ENCODE measurements around the gene SMTNL1. TPM values are rescaled to one million over a fixed set of nuclear protein-coding genes. Genes with fewer than 3 reads are reported as not detected.

Gene SMTNL1
- total and polyA plus RNA-seq, 5 experiments from 2014 or later = 0.12 to 0.37 TPM; not detected in 3

Other genes starting within 250 kb of the SMTNL1 start
- 10 to 100 TPM; 18.8 to 20.9 TPM for gene TNKS1BP1, start 212.6 kb upstream of the SMTNL1 start, total RNA-seq
- 1 to 10 TPM in 2 of 3 donors, under 1 TPM in 1; 0.97 to 6.7 (median 2.5) TPM for gene TNKS1BP1, start 212.6 kb upstream of the SMTNL1 start, polyA plus RNA-seq
- 10 to 100 TPM; 72.7 to 74.5 TPM for gene SSRP1, start 201.7 kb upstream of the SMTNL1 start, total RNA-seq
- 10 to 100 TPM; 35.9 to 41.0 (median 38.0) TPM for gene SSRP1, start 201.7 kb upstream of the SMTNL1 start, polyA plus RNA-seq
- not detected for gene P2RX3, start 199.2 kb upstream of the SMTNL1 start, total RNA-seq
- gene P2RX3, start 199.2 kb upstream of the SMTNL1 start, polyA plus RNA-seq = not detected
- not detected for gene PRG3, start 156.4 kb upstream of the SMTNL1 start, total RNA-seq
- gene PRG3, start 156.4 kb upstream of the SMTNL1 start, polyA plus RNA-seq = not detected
- gene PRG2, start 146.9 kb upstream of the SMTNL1 start, total RNA-seq = not detected
- gene PRG2, start 146.9 kb upstream of the SMTNL1 start, polyA plus RNA-seq = not detected
- 10 to 100 TPM; 14.5 to 17.4 TPM for gene SLC43A3, start 110.5 kb upstream of the SMTNL1 start, total RNA-seq
- gene SLC43A3, start 110.5 kb upstream of the SMTNL1 start, polyA plus RNA-seq = 10 to 100 TPM; 11.4 to 13.7 (median 11.5) TPM
- gene RTN4RL2, start 77.1 kb upstream of the SMTNL1 start, total RNA-seq = not detected
- gene RTN4RL2, start 77.1 kb upstream of the SMTNL1 start, polyA plus RNA-seq = under 1 TPM in 2 of 3 donors, not detected in 1; 0.09 to 0.21 TPM
- 10 to 100 TPM; 27.2 to 27.8 TPM for gene SLC43A1, start 21.9 kb upstream of the SMTNL1 start, total RNA-seq
- 10 to 100 TPM; 15.3 to 23.2 (median 21.4) TPM for gene SLC43A1, start 21.9 kb upstream of the SMTNL1 start, polyA plus RNA-seq
- 10 to 100 TPM; 26.6 to 30.2 TPM for gene TIMM10, start 6.8 kb upstream of the SMTNL1 start, total RNA-seq
- 10 to 100 TPM; 66.1 to 86.5 (median 70.5) TPM for gene TIMM10, start 6.8 kb upstream of the SMTNL1 start, polyA plus RNA-seq
- 10 to 100 TPM; 61.8 to 66.5 TPM for gene UBE2L6, start 30.1 kb downstream of the SMTNL1 start, total RNA-seq
- gene UBE2L6, start 30.1 kb downstream of the SMTNL1 start, polyA plus RNA-seq = 100 to 1,000 TPM; 218 to 246 (median 239) TPM
- gene SERPING1, start 60.1 kb downstream of the SMTNL1 start, total RNA-seq = not detected
- not detected for gene SERPING1, start 60.1 kb downstream of the SMTNL1 start, polyA plus RNA-seq
- gene YPEL4, start 112.3 kb downstream of the SMTNL1 start, total RNA-seq = 10 to 100 TPM; 12.9 to 14.6 TPM
- gene YPEL4, start 112.3 kb downstream of the SMTNL1 start, polyA plus RNA-seq = under 1 TPM in 1 of 3 donors, not detected in 2; 0.27 TPM
- gene CLP1, start 120.2 kb downstream of the SMTNL1 start, total RNA-seq = 10 to 100 TPM; 13.5 TPM
- gene CLP1, start 120.2 kb downstream of the SMTNL1 start, polyA plus RNA-seq = 10 to 100 TPM in 1 of 3 donors, 1 to 10 TPM in 2; 7.9 to 13.4 (median 9.4) TPM
- 10 to 100 TPM; 75.2 to 78.8 TPM for gene ZDHHC5, start 130.5 kb downstream of the SMTNL1 start, total RNA-seq
- gene ZDHHC5, start 130.5 kb downstream of the SMTNL1 start, polyA plus RNA-seq = 10 to 100 TPM; 25.0 to 43.4 (median 26.4) TPM
- gene MED19, start 174.6 kb downstream of the SMTNL1 start, total RNA-seq = 10 to 100 TPM in 1 of 2 experiments, 1 to 10 TPM in 1; 9.3 to 11.9 TPM
- gene MED19, start 174.6 kb downstream of the SMTNL1 start, polyA plus RNA-seq = 10 to 100 TPM; 12.8 to 17.4 (median 15.7) TPM
- 10 to 100 TPM; 56.4 to 58.5 TPM for gene TMX2, start 175.0 kb downstream of the SMTNL1 start, total RNA-seq
- gene TMX2, start 175.0 kb downstream of the SMTNL1 start, polyA plus RNA-seq = 10 to 100 TPM; 69.9 to 85.8 (median 82.7) TPM
- gene SELENOH, start 203.9 kb downstream of the SMTNL1 start, total RNA-seq = 100 to 1,000 TPM; 142 to 146 TPM
- 100 to 1,000 TPM; 294 to 419 (median 342) TPM for gene SELENOH, start 203.9 kb downstream of the SMTNL1 start, polyA plus RNA-seq
- under 1 TPM; 0.18 to 0.30 TPM for gene BTBD18, start 214.2 kb downstream of the SMTNL1 start, total RNA-seq
- under 1 TPM; 0.25 to 0.76 (median 0.27) TPM for gene BTBD18, start 214.2 kb downstream of the SMTNL1 start, polyA plus RNA-seq
- 10 to 100 TPM; 17.4 to 19.1 TPM for gene CTNND1, start 224.2 kb downstream of the SMTNL1 start, total RNA-seq
- 1 to 10 TPM; 1.3 to 1.5 (median 1.5) TPM for gene CTNND1, start 224.2 kb downstream of the SMTNL1 start, polyA plus RNA-seq

Data from naive thymus-derived CD8-positive, alpha-beta T cell (primary cell).